K562 (cell line): ENCODE data around the gene HRCT1. TPM values are rescaled to one million over a fixed set of nuclear protein-coding genes. Genes with fewer than 3 reads are reported as not detected.

Experiments
- ATAC-seq: fragments of 200-7000 bp; cut with Tn5 transposase; 3 replicates; pipeline ENCODE4 v1.9.1; 2020; ENCODE audit warnings: moderate library complexity
- BruUV-seq: library from RNA; stranded (reverse); fragments of 400-500 nt; replicated peaks from 2 replicates; lab custom pipeline; 2021; lab: Mats Ljungman, UMichigan
- CTCF ChIA-PET: fragments of 300-600 bp; formaldehyde crosslinking; extraction: SDS; loops from one replicate; lab custom pipeline; 2021; ENCODE audit warnings: low intra/inter-chr PET ratio; lab: Yijun Ruan, JAX
- POLR2A ChIA-PET: fragments of 300-600, 350-650 bp; sonication (Branson Sonifier 250); formaldehyde crosslinking; extraction: SDS; loops from one replicate; lab custom pipeline; 2021; ENCODE audit warnings: antibody characterized with exemption, inconsistent platforms; lab: Yijun Ruan, JAX
- DNase-seq, 4 experiments: peaks; one replicate each; pipeline versions ENCODE4 v3.0.0 to v3.0.0-alpha.2; 2011 to 2018; ENCODE audit warnings: low spot score in 3 of 4, mixed read lengths in 3 of 4; ENCODE audit errors: extremely low read depth in 1 of 4
- FAIRE-seq: peaks from 2 replicates; lab custom pipeline; 2011; peaks lifted over from hg19 to GRCh38; lab: Jason Lieb, UNC
- H2AFZ ChIP-seq: 2 replicates; pipeline ENCODE4 v1.6.0; 2011; ENCODE audit warnings: low read depth, low read length, control low read depth, inconsistent platforms
- H3K27ac ChIP-seq: fragments of 200-600 bp; 3 replicates; pipeline ENCODE4 v1.8.0; 2011; ENCODE audit warnings: low read depth, mild to moderate bottlenecking, control low read depth, inconsistent platforms, low read length, moderate library complexity, mixed read lengths; ENCODE audit errors: extremely low read depth
- H3K27me3 ChIP-seq, 2 experiments: fragments of 300-600 bp in 1 of 2; 2 replicates in 1 of 2; 3 replicates in 1 of 2; pipeline versions ENCODE4 v1.6.0 to v1.8.0; 2011; ENCODE audit warnings: inconsistent platforms in 2 of 2, low read length in 2 of 2, mild to moderate bottlenecking in 1 of 2, mixed read lengths in 1 of 2, moderate library complexity in 1 of 2; ENCODE audit not compliant: control insufficient read depth in 2 of 2, insufficient read depth in 2 of 2
- H3K36me3 ChIP-seq: fragments of 300-600 bp; 3 replicates; pipeline ENCODE4 v1.8.0; 2011; ENCODE audit warnings: mild to moderate bottlenecking, low read length, inconsistent platforms; ENCODE audit not compliant: control insufficient read depth, insufficient read depth
- H3K4me1 ChIP-seq, 2 experiments: fragments of 200-600 bp in 1 of 2; replicated peaks in 1 of 2; 2 replicates in 1 of 2; 3 replicates in 1 of 2; pipeline versions ENCODE4 v1.5.1 to v1.8.0; 2011; ENCODE audit warnings: inconsistent platforms in 2 of 2, low read length in 2 of 2, mild to moderate bottlenecking in 1 of 2, mixed read lengths in 1 of 2, moderate library complexity in 1 of 2; ENCODE audit not compliant: control insufficient read depth in 2 of 2, insufficient read depth in 2 of 2
- H3K4me2 ChIP-seq: 2 replicates; pipeline ENCODE4 v1.6.1; 2011; ENCODE audit warnings: low read length, control low read depth, inconsistent platforms, mixed read lengths; ENCODE audit not compliant: insufficient read depth
- H3K4me3 ChIP-seq: fragments of 200-600 bp; sonication (generic), shearing (Covaris generic); 2 replicates; pipeline ENCODE4 v1.5.1; 2016; ENCODE audit warnings: control low read depth, inconsistent platforms
- H3K79me2 ChIP-seq: fragments of 200-600 bp; 3 replicates; pipeline ENCODE4 v1.8.0; 2011; ENCODE audit warnings: low read length, inconsistent platforms; ENCODE audit not compliant: control insufficient read depth, insufficient read depth
- H3K9ac ChIP-seq, 2 experiments: 2 replicates each; pipeline versions ENCODE4 v1.6.0 to v1.6.1; 2011; ENCODE audit warnings: low read depth in 2 of 2, low read length in 2 of 2, control low read depth in 1 of 2, inconsistent platforms in 1 of 2, mild to moderate bottlenecking in 1 of 2, mixed read lengths in 1 of 2; ENCODE audit not compliant: insufficient read depth in 1 of 2
- H3K9me1 ChIP-seq: one replicate; pipeline ENCODE4 v1.6.0; 2011; ENCODE audit warnings: inconsistent platforms, mild to moderate bottlenecking, low read length, moderate library complexity; ENCODE audit not compliant: control insufficient read depth, insufficient read depth
- H3K9me3 ChIP-seq: replicated peaks from 2 replicates; pipeline ENCODE4 v1.5.1; 2011; ENCODE audit warnings: low read depth, low read length, inconsistent platforms; ENCODE audit not compliant: control insufficient read depth, insufficient read depth
- H4K20me1 ChIP-seq: replicated peaks from 2 replicates; pipeline ENCODE4 v1.6.1; 2011; ENCODE audit warnings: low read length, inconsistent platforms, mixed read lengths; ENCODE audit not compliant: control insufficient read depth, insufficient read depth
- BCL6 ChIP-seq: fragments of 250-450 bp; sonication (Bioruptor Pico); IDR thresholded peaks from 2 replicates; pipeline ENCODE4 v1.4.0; 2020
- BCLAF1 ChIP-seq, 2 experiments: fragments of 450-650 bp in 1 of 2; IDR thresholded peaks; 2 replicates each; pipeline ENCODE4 v1.6.1; 2011 to 2017; ENCODE audit warnings: low read depth in 2 of 2, antibody characterized with exemption in 1 of 2, borderline replicate concordance in 1 of 2, low read length in 1 of 2, mild to moderate bottlenecking in 1 of 2, mixed read lengths in 1 of 2; ENCODE audit not compliant: control insufficient read depth in 1 of 2
- CC2D1A ChIP-seq: fragments of 450-650 bp; IDR thresholded peaks from 2 replicates; pipeline ENCODE4 v1.6.1; 2017; ENCODE audit warnings: mild to moderate bottlenecking
- CTCFL ChIP-seq: IDR thresholded peaks from 2 replicates; pipeline ENCODE4 v1.6.1; 2011; ENCODE audit warnings: borderline replicate concordance, low read depth, mild to moderate bottlenecking, moderate library complexity, low read length; ENCODE audit not compliant: insufficient read depth, poor library complexity, severe bottlenecking
- NFE2L1 ChIP-seq: fragments of 450-650 bp; IDR thresholded peaks from 2 replicates; pipeline ENCODE4 v1.6.1; 2016; ENCODE audit warnings: missing genetic modification characterization, low read depth, mild to moderate bottlenecking, missing compliant biosample characterization, moderate library complexity, borderline replicate concordance
- PCBP2 ChIP-seq: fragments of 200-400 bp; formaldehyde crosslinking; IDR thresholded peaks from 2 replicates; pipeline ENCODE4 v1.6.1; 2018; ENCODE audit warnings: low read length, low read depth, mild to moderate bottlenecking, moderate library complexity; ENCODE audit not compliant: poor library complexity, severe bottlenecking
- TAF15 ChIP-seq: fragments of 200-400 bp; formaldehyde crosslinking; IDR thresholded peaks from 2 replicates; pipeline ENCODE4 v1.6.1; 2017; ENCODE audit warnings: mild to moderate bottlenecking, low read depth, low read length, moderate library complexity
- USF1 ChIP-seq: sonication (generic); formaldehyde crosslinking; IDR thresholded peaks from 2 replicates; pipeline ENCODE4 v1.9.0; 2022; ENCODE audit warnings: mild to moderate bottlenecking, missing genetic modification reagents
- WGBS: fragments of 100-300 bp; shearing (Covaris generic); methylation state at CpG from one replicate; pipeline ENCODE4 v1.1.6; 2016; ENCODE audit warnings: low coverage, mixed read lengths; ENCODE audit not compliant: insufficient coverage; ENCODE audit errors: missing lambda C conversion rate; 5-methylcytosine and 5-hydroxymethylcytosine counted together
- in situ Hi-C: fragments of 300-500 bp; cut with MboI; formaldehyde crosslinking; loops from 4 replicates; pipeline ENCODE4 v1.15.0; 2018; ENCODE audit warnings: inconsistent platforms, mixed read lengths
- intact Hi-C: fragments of 100-400 bp; cut with micrococcal nuclease; formaldehyde crosslinking; loops from 2 replicates; pipeline ENCODE4 v1.14.2; 2022
- polyA plus RNA-seq, 8 experiments: library from polyadenylated mRNA; depleted of rRNA in 4 of 8; stranded (reverse) in 5 of 8; unstranded in 3 of 8; fragments of >200 nt; fragmentation: Nextera tagmentation in 2 of 8; fragmentation: Illumina TruSeq in 1 of 8; extraction: Ambion mirVana in 2 of 8; extraction: Trizol in 1 of 8; gene quantifications; 2 replicates each; pipeline versions ENCODE4 v1.2.1 to v1.2.3, GENCODE V29; 2011 to 2014; ENCODE audit warnings: inconsistent platforms in 1 of 8, missing spikeins in 1 of 8
- total RNA-seq, 7 experiments: library from RNA; depleted of rRNA in 6 of 7; stranded (reverse); fragments of >200 nt in 6 of 7; fragmentation: Illumina TruSeq in 2 of 7; extraction: Trizol in 2 of 7; gene quantifications; 2 replicates each; pipeline versions ENCODE4 v1.2.1 to v1.2.3, GENCODE V29; 2011 to 2021; ENCODE audit warnings: low replicate concordance in 1 of 7

Gene HRCT1
- total and polyA plus RNA-seq, 9 of the 15 experiments (the other 6 are each of a cell fraction or from before 2014, with no cell fraction given): 0.40 TPM; not detected in 8

- TF ChIP-seq CTCFL: no peak
- TF ChIP-seq, all 486 proteins: peak for 0
Measured at GRCh38 chr9:35939679-35940250, 33.8 kb downstream of the HRCT1 start (continued).

GRCh38 chr9:35940458-35941407 lies 34.7 kb downstream of the HRCT1 start:
- H3K27ac ChIP-seq: no peak overlapping the region
- TF ChIP-seq TAF15 (no peak), BCLAF1 (IDR thresholded peaks at IDR 0.05; ENCODE audit: borderline replicate concordance in 1 of 2, control insufficient read depth in 1 of 2, low read depth in 2 of 2, low read length in 1 of 2) (no peak), PCBP2 (no peak), CC2D1A (no peak), BCL6 (CRISPR knock-in tag) (no peak), NFE2L1 (tag) (no peak), USF1 (CRISPR knock-in tag) (no peak)
- H4K20me1 ChIP-seq: no peaks in the 10 kb centered on the region
- no TSS peak for BruUV-seq
- DNase-seq (no peak), ATAC-seq (no peak), FAIRE-seq (no peak)
- intact Hi-C loops: no loop called here
- H3K4me2 ChIP-seq: no peak overlapping the region
- 29% methylated on average over 7 of the region's 7 CpGs for WGBS
- H3K27me3 ChIP-seq: no peaks in the 10 kb centered on the region
- in situ Hi-C loops: no loop called here
- no peak overlapping the region for H3K9ac ChIP-seq
- no peak overlapping the region for H3K4me3 ChIP-seq
- peaks cover 2 to 3% of the 10 kb centered on the region in 2 experiments; a peak in 3 of 5 replicates for H3K4me1 ChIP-seq
- peak overlapping the region; percentile 64 for H2AFZ ChIP-seq
- ChIA-PET POLR2A (interaction anchor here (1.6 to 2.4 kb wide), 2 partner anchors 12 to 17 kb away, joined by 4 to 10 read pairs; no protein-coding TSS in a partner anchor), CTCF (no interaction called here)
- no peaks in the 10 kb centered on the region for H3K9me1 ChIP-seq
- no peaks in the 10 kb centered on the region; the same call in 2 of the 3 replicates for H3K36me3 ChIP-seq
- H3K9me3 ChIP-seq: no peaks in the 10 kb centered on the region
- H3K79me2 ChIP-seq: no peaks in the 10 kb centered on the region
